HEK293T (cell line): Measurements from ENCODE around the gene RBMS1.

ENCODE experiments used
- ARNT ChIP-seq: fragments of 450-650 bp; IDR thresholded peaks from 2 replicates; pipeline ENCODE4 v1.6.1; 2017; ENCODE audit warnings: mild to moderate bottlenecking
- FOXK2 ChIP-seq: fragments of 450-650 bp; IDR thresholded peaks from 2 replicates; pipeline ENCODE4 v1.6.1; 2016; ENCODE audit warnings: mild to moderate bottlenecking
- FOXM1 ChIP-seq: fragments of 450-650 bp; IDR thresholded peaks from 2 replicates; pipeline ENCODE4 v1.6.1; 2017; ENCODE audit warnings: mild to moderate bottlenecking, borderline replicate concordance
- HDGF ChIP-seq: fragments of 450-650 bp; IDR thresholded peaks from 2 replicates; pipeline ENCODE4 v1.6.1; 2017; ENCODE audit warnings: antibody characterized with exemption, borderline replicate concordance
- NFRKB ChIP-seq: fragments of 450-650 bp; IDR thresholded peaks from 2 replicates; pipeline ENCODE4 v1.6.1; 2016; ENCODE audit warnings: mild to moderate bottlenecking, moderate library complexity
- SP1 ChIP-seq: fragments of 450-650 bp; IDR thresholded peaks from 2 replicates; pipeline ENCODE4 v1.6.1; 2017
- SUZ12 ChIP-seq: fragments of 450-650 bp; IDR thresholded peaks from 2 replicates; pipeline ENCODE4 v1.6.1; 2016; ENCODE audit warnings: mild to moderate bottlenecking
- TF ChIP-seq, protein P1 (sequence below): fragments of 450-650 bp; IDR thresholded peaks from 2 replicates; pipeline ENCODE4 v1.6.1; 2016

- TF ChIP-seq SP1, result no peak
- TF ChIP-seq ARNT, result no peak
- TF ChIP-seq, protein P1, sequence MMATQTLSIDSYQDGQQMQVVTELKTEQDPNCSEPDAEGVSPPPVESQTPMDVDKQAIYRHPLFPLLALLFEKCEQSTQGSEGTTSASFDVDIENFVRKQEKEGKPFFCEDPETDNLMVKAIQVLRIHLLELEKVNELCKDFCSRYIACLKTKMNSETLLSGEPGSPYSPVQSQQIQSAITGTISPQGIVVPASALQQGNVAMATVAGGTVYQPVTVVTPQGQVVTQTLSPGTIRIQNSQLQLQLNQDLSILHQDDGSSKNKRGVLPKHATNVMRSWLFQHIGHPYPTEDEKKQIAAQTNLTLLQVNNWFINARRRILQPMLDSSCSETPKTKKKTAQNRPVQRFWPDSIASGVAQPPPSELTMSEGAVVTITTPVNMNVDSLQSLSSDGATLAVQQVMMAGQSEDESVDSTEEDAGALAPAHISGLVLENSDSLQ, result no peak
- TF ChIP-seq NFRKB, result no peak
- no peak for TF ChIP-seq FOXK2
- TF ChIP-seq FOXM1, result no peak
- TF ChIP-seq HDGF, result no peak
- TF ChIP-seq SUZ12, result no peak
Measured at GRCh38 chr2:160469621-160470204, 23.9 kb downstream of the RBMS1 start.
